Fibroblast of lung (primary cell): ENCODE results near the gene ACVR2B.

Experiments used
- EZH2 ChIP-seq: IDR thresholded peaks from 2 replicates; pipeline ENCODE4 v1.5.1; 2012; ENCODE audit warnings: low read length, control low read depth, mild to moderate bottlenecking; ENCODE audit errors: missing control alignments
- TF ChIP-seq, protein P1 (sequence below), 2 donors: IDR thresholded peaks in 1 of 2; conservative IDR thresholded peaks in 1 of 2; 1 replicate in 1 of 2; 2 replicates in 1 of 2; pipeline ENCODE4 v1.5.1; 2011 to 2012; ENCODE audit warnings: low read length in 2 of 2, control low read depth in 1 of 2, inconsistent platforms in 1 of 2, low read depth in 1 of 2, mild to moderate bottlenecking in 1 of 2

DNA sequence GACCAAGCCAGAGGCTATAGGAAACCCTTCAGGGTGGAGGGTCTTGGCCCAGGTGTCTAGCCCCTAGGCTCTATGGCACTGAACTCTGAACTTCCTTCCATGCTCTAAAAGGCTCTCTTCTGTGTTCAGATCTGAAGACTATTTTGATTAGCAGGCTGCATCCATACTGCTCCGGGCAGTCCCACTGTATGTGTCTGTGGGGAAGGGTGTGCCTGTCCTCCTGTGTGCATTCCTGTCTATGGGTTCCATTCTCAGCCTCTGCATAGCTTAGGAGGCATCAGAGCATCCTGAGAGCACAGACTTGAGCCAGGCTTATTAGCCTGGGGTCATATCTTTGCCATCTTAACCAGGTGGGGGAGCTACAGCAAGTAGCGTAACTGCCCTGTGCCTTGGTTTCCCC is 80.5 kb downstream of the ACVR2B start:
- TF ChIP-seq, protein P1, sequence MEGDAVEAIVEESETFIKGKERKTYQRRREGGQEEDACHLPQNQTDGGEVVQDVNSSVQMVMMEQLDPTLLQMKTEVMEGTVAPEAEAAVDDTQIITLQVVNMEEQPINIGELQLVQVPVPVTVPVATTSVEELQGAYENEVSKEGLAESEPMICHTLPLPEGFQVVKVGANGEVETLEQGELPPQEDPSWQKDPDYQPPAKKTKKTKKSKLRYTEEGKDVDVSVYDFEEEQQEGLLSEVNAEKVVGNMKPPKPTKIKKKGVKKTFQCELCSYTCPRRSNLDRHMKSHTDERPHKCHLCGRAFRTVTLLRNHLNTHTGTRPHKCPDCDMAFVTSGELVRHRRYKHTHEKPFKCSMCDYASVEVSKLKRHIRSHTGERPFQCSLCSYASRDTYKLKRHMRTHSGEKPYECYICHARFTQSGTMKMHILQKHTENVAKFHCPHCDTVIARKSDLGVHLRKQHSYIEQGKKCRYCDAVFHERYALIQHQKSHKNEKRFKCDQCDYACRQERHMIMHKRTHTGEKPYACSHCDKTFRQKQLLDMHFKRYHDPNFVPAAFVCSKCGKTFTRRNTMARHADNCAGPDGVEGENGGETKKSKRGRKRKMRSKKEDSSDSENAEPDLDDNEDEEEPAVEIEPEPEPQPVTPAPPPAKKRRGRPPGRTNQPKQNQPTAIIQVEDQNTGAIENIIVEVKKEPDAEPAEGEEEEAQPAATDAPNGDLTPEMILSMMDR (conservative IDR thresholded peaks at IDR 0.05 in 1 of 2, IDR thresholded peaks at IDR 0.05 in 1 of 2; ENCODE audit: low read depth in 1 of 2, low read length in 2 of 2) = no peak
- no peak for TF ChIP-seq EZH2
